Sciatic nerve (tissue), 2 donors: Measurements from ENCODE around the gene GALNT2. TPM values are rescaled to one million over a fixed set of nuclear protein-coding genes. Genes with fewer than 3 reads are reported as not detected.

Experiments
- ATAC-seq: fragments of 200-7000 bp; cut with Tn5 transposase; one replicate; pipeline ENCODE4 v1.9.1; 2020; ENCODE audit warnings: mild to moderate bottlenecking, moderate library complexity
- DNase-seq: peaks from one replicate; pipeline ENCODE4 v3.0.0-alpha.2; 2020; ENCODE audit warnings: low spot score
- intact Hi-C: fragments of 100-400 bp; cut with DNase I; formaldehyde crosslinking; loops from one replicate; pipeline ENCODE4 v1.14.2; 2022
- total RNA-seq: library from RNA; stranded (reverse); fragmentation: NEBNext Ultra II Directional; extraction: Animal tissue kit (Norgen Biotek cat#: 25700); gene quantifications from one replicate; pipeline ENCODE4 v1.2.1, GENCODE V29; 2021
- donor health status: DM: no; HTN: no; CAD: no.
- donor health status: DM: no; HTN: no; CAD: no.

The GALNT2 gene
- total RNA-seq, 1 donor from 2014 or later = 67.3 TPM

GRCh38 chr1:230286166-230286889 is 219.3 kb downstream of the GALNT2 start:
- peak; percentile 31 for DNase-seq
- ATAC-seq = no peak

GRCh38 chr1:230286890-230287269 is 219.8 kb downstream of the GALNT2 start:
- intact Hi-C loops = no loop called here
- DNase-seq = peak; percentile 43
- no peak for ATAC-seq

More at GRCh38 chr1:230286166-230286889, 219.3 kb downstream of the GALNT2 start:
- intact Hi-C loops = no loop called here

GRCh38 chr1:230287674-230288315 is 220.8 kb downstream of the GALNT2 start:
- DNase-seq (peak; percentile 51), ATAC-seq (no peak)
- intact Hi-C loops = no loop called here

GRCh38 chr1:230288641-230289349 is 221.8 kb downstream of the GALNT2 start:
- DNase-seq (peak; percentile 34), ATAC-seq (no peak)
- intact Hi-C loops = no loop called here

GRCh38 chr1:230289350-230289644 is 222.3 kb downstream of the GALNT2 start:
- intact Hi-C loops = no loop called here

GRCh38 chr1:230291731-230292620 is 224.9 kb downstream of the GALNT2 start:
- ATAC-seq = peak; percentile 15
- intact Hi-C loops = no loop called here
- peak; percentile 42 for DNase-seq

More at GRCh38 chr1:230289350-230289644, 222.3 kb downstream of the GALNT2 start:
- DNase-seq = no peak
- ATAC-seq = no peak

GRCh38 chr1:230292689-230293389 is 225.8 kb downstream of the GALNT2 start:
- DNase-seq (peak; percentile 17), ATAC-seq (no peak)
- intact Hi-C loops = no loop called here

GRCh38 chr1:230293390-230293700 is 226.3 kb downstream of the GALNT2 start:
- intact Hi-C loops = no loop called here
- ATAC-seq (no peak), DNase-seq (peak; percentile 8)

GRCh38 chr1:230295367-230295766 is 228.3 kb downstream of the GALNT2 start:
- ATAC-seq (no peak), DNase-seq (no peak)
- intact Hi-C loops = no loop called here

GRCh38 chr1:230299191-230300006 is 232.4 kb downstream of the GALNT2 start:
- ATAC-seq (no peak), DNase-seq (peak; percentile 9)
- intact Hi-C loops = no loop called here

- DNase-seq (peak; percentile 38), ATAC-seq (no peak)
- intact Hi-C loops = no loop called here
These were observed 233.6 kb downstream of the GALNT2 start for GRCh38 chr1:230300322-230301301.

- intact Hi-C loops = no loop called here
- no peak for DNase-seq
- ATAC-seq = no peak
These were observed 234.3 kb downstream of the GALNT2 start for GRCh38 chr1:230301322-230301721.

- ATAC-seq (no peak), DNase-seq (no peak)
- intact Hi-C loops = no loop called here
These were observed 234.8 kb downstream of the GALNT2 start for GRCh38 chr1:230301822-230302221.

GRCh38 chr1:230303069-230303468 is 236.0 kb downstream of the GALNT2 start:
- DNase-seq (no peak), ATAC-seq (no peak)
- intact Hi-C loops = no loop called here

GRCh38 chr1:230303822-230304221 is 236.8 kb downstream of the GALNT2 start:
- intact Hi-C loops = no loop called here
- DNase-seq (no peak), ATAC-seq (no peak)

- ATAC-seq (no peak), DNase-seq (no peak)
- intact Hi-C loops = no loop called here
These were observed 239.1 kb downstream of the GALNT2 start for GRCh38 chr1:230306169-230306568.

GRCh38 chr1:230307213-230307612 is 240.2 kb downstream of the GALNT2 start:
- intact Hi-C loops = no loop called here
- DNase-seq = peak; percentile 13

More at GRCh38 chr1:230307213-230307612, 240.2 kb downstream of the GALNT2 start:
- ATAC-seq = no peak
